HG03342 (cell line): ENCODE results near the gene PSAT1.

Experiments used
- ATAC-seq: cut with Tn5 transposase; IDR thresholded peaks from one replicate; pipeline ENCODE4 v1.9.1; 2021; ENCODE audit warnings: mild to moderate bottlenecking, moderate library complexity; ENCODE audit not compliant: unreplicated experiment

Gene PSAT1

DNA sequence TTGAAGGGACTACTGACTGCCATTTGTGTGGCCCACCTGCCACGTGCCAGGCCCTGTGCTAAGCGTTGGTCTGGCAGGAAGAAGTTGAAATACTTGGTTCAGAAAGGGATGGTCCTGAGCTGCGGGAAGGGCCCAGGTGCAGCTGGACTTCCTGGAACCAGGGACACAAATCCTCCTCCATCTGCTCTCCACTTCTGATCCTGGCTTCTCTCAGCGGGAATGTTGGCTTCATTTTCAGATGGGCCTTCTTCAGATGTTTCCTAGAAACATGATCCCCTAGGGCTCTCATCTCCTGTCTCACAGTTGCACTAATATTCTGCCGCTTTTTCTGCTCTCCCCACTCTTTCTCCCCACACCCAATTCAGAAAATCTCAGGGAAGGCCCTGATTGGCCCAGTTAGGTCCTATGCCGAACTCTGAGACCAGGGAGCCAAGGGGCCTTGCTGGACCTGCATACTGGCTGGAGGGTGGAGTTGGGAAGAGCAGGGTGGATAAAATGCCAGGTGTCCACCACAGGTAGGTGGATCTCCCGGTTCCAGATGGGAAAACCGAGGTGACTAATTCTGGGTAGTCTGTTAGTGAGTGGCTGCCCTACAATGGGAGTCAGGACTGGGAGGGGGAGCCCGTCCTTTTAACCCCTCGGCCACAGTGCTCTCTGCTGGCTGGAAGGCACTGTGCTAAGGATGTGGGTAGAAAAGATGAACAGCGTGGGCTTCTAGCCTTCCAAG is 19.4 kb downstream of the PSAT1 start:
- ATAC-seq = no peak

DNA sequence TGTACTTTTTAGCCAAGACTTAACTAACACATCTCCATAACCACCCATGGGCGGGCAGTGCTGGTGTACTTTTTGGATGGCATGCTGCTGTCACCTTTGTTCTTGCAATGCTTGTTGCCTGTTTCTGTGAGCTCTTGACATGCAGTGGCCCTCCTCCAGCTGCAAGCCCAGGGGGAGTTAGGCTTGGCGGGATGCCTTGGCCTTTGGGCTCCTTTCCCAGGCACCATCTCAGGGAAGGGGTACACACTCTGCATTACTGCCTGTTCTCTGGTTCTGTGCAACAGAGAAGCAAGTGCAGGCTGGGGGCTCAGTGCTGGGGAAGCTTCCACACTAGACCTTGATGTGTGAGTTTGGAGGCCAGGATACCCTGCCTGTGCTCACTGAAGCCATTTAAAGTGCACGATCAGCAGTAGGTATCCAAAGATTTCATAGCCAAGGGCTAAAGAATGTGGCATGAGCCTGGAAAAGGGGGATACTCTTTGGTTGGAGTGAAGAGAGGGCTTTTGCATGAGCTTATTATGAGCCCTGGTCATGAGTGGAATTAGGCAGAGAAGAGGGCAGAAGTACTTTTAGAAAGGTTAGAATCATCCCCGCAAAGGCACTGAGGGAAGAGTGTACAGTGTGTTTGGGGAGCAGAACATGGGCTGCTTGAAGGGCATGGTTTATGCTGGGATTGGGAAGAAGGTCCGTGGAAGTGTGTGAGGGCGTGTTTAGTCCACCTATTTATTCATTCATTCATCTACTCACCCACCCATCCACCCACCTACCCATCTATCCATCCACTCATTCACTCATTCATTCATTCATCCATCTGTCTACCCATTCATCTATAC is 22.5 kb downstream of the PSAT1 start:
- no peak for ATAC-seq

DNA sequence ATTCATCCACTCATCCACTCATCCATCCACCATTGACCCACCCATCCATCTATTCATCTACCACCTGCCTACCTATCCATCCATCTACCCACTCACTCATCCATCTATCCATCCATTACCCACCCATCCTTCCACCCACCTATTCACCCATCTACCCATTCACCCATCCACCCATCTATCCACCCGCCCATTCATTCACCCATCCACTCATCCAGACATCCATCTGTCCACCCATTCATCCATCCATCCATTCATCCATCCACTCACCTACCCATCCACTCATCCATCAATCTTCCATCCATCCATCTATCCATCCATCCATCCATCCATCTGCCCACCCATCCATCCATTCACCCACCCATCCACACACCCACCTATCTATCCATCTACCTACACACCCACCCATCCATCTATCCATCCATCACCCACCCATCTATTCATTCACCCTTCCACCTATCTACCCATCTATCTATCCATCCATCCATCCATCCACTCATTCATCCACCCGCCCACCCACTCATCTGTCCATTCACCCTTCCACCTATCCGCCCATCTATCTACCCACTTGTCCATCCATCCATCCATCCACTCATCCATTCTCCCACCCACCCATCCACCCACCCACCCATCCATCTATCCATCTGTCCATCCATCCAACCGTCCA is 23.2 kb downstream of the PSAT1 start:
- no peak for ATAC-seq

DNA sequence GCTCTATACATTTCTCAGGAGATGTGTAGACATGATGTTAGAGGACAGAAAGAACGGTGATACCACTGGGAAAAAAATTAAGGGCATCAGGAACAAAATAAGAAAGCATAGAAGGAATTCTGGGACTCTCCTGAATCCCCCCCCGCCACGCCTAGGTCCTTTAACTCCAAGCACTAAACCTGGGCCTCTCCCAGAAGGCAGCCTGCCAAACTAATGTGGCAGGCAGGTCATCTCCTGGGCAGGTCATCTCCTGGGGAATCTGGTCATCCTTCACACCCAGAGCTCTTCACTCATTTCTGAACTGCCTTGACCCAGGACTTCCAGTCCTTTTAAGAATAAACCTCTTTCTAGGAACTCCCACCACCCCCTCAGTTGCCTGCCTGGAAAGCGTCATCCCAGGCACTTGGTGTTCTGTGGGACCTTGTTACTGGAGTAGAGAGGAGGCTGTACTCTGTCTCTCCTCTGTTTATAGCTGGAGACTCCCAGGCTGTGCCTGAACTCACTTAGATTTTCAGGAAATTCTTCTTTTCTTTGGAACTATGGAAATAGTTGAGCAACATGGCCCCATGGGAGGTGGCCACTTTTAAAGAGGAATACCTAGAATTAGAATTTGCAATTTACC is 24.1 kb downstream of the PSAT1 start:
- ATAC-seq = no peak

DNA sequence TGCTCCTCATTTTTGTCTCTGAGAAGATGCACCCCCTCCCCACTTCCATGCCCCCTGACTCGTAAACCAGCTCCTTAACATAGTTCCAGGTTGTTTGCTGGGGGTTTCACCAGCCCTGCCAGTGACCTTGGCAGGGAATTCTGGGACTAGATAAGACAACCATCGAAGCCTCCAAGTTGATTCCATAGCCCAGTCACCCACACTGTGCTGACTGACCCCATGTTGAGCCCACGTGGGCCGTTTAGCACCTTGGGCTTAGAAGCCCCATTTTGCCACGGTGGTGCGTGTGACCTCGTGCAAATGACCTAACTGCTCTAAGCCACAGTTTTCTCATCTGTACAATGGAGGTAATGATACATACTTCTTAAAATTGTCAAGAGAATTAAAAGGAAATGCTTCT is 24.6 kb downstream of the PSAT1 start:
- ATAC-seq = no peak

DNA sequence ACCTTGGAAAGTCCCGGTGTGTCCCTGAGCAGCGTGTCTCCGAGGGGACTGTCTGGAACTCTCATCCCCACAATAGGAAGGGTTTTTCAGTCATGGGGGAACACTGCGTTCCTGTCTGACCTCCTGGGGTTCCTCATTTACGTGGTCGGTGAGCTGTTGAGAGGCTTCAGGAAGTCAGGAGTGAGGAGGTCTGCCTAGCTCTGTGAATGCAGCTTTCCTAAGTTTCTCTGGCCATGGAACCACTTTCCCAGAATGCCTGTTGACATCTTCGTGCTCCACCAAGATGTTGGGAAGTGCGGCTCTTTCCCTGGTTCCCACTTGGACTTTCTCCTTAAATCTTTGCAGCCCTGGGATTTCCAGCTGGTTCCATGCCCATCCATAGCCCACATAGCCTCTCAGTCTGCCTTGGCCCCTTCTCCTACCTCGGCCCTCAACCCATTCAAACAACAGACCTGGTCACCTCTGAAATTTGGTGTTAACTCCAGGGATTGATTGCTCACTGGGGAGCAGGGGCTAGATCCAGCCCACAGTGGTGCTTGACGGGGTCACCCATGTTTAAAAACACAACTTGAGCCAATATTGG is 27.2 kb downstream of the PSAT1 start:
- ATAC-seq = no peak

DNA sequence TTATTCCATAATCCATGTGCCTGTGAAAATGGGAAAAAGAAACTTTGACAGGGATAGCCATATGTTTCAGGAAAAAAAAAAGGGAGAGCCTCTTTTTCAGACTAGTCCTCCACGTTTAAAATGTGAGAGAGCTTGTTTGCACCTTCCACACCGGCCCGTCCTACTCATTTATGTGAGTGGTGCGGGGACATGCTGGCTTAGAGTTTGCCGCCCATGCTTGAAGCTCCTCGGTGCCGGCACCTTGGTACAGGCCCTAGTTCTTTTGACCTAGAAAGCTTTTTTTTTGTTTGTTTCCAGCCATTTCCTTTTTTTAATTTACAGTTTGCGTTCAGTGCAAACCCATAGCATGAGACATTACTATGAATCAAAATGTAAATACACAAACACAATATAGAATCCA is 27.8 kb downstream of the PSAT1 start:
- ATAC-seq = no peak

DNA sequence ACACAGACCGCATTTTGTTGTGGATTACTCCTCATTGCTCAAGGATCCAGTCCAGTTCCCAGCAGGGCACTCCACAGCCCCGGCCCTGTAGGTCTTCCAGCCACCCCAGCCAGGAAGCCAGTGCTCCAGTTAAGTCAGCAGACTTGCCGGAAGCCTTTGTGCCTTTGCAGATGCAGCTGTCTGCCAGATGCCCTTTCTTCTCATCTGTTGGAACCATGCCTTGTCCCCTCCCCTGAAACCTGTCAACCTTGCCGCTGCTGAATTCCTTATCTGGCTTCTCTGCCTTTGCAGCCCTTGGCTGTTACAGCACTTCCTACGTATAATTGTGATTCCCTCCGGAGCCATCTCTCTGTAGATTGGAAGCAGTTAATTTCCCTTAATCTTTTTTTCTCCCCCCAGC is 28.4 kb downstream of the PSAT1 start:
- ATAC-seq = no peak

DNA sequence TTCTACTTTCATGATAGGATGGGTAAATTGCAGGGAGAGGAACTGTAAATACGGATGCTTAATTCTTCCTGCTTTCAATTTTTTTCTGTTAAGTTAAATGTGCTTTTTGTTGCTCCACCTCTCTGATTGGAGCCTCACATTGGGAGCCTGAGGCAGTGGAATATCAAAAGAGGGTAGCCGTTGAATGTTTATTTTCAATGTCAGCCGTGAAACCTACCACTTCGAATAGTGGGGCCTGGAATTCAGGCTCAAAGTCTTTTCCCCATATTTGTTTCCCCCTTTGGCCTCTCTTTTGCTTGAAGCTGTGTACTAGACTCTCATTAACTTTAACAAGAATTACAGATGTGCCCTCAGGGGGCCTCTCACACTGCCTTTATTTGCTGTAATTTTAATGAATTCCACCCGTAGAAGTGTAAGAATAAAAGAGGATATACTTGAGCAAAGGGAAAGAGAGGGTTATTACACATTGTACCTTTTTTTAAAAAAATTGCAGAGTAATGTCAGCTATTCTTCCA is 29.0 kb downstream of the PSAT1 start:
- ATAC-seq = no peak

DNA sequence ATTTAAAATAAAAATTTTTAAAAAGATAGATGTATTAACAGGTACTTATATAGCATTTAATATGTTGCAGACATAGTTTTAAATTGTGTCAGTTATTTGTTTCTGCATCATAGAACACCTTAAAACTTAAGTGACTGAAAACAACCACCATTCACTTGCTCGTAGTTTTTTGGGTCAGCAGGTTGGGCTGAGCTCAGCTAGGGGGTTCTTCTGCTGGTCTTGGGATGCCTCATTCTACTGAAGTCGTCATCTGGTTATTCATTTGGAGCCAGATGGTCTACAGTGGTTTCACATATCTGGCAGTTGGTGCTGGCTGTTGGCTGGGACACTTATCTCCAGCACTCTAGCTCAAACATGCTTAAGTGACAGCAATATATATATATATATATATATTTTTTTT is 29.6 kb downstream of the PSAT1 start:
- ATAC-seq = no peak

DNA sequence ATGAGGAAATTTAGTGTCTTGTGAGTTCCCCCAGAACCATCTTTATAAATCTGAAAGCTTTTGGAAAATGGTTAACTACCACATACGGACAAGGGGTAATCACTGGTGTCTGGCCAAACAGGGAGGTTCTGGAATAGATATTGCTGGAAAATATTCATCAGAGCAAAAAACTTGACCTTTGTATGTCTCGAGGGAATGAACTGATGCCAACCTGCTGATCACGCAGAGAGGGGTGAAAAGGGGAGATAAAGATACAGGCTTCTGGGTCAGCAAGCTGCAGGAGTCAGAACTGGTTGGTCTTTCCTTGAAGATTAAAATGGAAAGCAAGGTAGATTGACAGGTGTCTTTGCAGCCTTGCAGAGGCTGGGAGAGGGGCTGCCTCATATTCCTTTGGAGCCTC is 35.5 kb downstream of the PSAT1 start:
- no peak for ATAC-seq

DNA sequence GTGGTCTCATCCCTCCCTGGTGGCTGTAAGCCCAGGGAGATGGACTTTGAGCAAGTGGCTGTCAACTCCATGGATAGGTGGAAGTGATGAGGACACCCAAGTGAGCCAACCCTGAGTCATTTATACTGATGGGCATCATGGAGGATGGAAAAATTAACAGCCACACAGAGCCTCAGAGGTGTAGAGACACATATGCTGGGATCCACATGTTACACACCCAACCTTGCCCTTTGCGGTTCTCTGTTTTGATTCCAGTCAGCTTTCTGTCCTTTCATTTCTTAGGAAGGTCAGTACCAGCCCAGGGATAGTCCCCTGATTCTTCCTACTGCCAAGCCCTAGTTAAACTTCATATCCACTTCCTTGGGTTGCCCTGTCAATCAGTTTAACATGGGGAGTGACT is 51.9 kb downstream of the PSAT1 start:
- no peak for ATAC-seq

DNA sequence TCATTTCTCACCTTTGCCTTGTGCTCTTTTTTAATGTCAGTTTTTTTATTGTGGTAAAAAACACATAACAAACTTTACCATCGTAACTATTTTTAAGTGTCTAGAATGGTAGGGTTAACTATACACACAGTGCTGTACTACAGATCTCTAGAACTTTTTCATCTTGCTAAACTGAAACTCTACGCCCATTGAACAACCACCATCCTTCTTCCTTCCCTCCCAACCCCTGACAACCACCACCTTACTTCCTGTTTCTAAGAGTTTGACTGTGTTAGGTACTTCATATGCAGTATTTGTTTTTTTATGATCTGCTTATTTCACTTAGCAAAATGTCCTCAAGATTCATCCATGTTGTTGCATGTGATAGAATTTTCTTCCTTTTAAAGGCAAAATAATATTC is 54.9 kb downstream of the PSAT1 start:
- no peak for ATAC-seq

DNA sequence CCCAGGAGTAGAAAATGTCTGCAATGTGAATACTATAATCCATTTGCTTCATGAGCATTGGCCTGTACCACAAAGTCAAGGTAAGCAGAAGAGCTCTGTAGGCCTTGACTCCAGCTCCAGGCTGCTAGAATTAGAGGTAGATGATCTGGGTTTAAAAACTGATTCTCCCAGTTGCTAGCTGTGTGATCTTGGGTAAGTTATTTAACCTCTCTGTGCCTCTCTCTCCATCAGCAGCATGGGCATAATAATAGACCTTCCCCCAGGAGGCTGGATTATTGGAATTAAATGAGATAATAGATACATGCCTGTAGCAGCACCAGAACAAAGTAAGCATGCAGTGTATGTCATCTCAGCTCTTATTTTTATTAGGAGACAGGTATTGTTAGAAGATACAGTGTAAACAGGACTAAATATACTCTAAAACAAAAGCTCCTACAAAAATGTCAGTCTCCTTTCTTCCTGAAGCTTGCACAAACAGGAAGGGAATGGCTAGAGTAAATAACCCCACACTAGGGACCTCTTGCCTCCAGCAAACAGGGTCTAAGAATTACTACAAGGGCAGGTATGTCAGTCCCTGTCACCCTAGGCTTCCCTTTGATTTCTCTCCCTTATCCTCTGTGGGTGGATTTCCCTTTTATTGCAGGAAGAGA is 57.5 kb downstream of the PSAT1 start:
- no peak for ATAC-seq

DNA sequence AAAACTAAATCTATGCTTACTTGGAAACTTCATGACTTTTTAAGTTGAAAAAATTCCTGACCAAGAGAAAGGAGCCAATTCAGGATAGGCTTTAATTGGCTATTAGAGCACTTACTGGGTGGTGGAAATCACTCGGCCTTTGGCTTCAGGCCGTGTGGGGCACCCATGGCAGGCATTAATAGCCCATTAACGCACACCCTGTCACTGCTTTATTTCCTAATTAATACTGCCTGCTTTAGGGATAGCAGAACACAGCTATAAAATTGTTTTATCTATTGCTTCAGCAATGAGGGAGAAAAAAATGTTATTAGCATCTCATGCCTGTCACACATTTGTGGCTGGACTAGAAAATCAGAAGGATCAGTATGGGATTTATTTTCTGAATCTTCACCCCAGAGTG is 58.1 kb downstream of the PSAT1 start:
- ATAC-seq = no peak

DNA sequence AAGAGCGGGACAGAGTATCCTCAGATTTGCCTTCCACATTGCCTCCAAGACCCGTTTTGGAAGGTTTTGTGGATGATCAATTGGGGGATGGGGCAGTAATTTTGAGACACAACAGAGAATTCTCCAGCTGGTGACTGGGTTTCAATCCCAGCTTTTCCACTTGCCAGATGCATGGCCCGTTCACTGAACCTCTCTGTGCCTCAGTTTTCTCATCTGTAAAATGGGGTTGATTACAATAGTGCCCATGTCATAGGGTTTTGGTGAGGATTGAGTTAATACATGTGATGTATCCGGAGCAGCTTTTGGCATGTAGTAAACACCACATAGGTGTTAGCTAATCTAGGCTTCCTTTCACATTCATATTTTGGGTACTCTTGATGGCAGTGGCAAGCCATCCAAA is 59.7 kb downstream of the PSAT1 start:
- no peak for ATAC-seq

DNA sequence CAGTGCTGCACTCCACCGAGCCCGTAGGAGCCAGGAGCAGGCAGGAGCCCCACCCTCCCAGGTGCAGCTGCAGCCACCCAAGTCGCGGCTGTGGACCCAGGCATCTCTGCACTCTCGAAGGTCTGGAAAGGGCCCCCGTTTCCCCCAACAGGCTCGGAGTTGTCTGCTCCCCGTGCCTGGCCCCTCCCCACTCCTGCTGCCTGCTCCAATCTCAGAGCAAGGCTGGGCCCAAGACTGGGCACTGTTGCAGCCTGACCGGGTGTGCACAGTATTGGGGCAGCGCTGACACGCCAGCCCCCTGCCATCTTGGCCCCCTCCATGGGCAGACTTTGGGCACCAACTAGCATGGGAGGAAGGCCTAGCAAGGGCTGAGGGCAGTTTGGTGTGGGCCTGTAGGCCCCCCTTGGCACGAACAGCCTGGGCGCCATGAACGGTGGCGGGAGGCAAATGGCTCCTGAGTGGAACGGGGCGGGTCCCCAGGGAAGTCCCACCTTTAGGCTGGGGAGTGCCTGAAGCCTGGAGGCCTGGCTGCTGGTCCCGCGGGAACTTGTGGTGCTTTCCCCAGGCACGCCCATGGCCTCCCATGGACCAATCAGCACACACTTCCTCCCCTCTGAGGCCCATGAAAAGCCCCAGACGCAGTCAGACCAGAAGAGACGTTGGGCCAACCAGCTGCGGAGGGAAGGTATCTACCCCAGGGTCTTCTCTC is 60.4 kb downstream of the PSAT1 start:
- ATAC-seq = peak; percentile 61

DNA sequence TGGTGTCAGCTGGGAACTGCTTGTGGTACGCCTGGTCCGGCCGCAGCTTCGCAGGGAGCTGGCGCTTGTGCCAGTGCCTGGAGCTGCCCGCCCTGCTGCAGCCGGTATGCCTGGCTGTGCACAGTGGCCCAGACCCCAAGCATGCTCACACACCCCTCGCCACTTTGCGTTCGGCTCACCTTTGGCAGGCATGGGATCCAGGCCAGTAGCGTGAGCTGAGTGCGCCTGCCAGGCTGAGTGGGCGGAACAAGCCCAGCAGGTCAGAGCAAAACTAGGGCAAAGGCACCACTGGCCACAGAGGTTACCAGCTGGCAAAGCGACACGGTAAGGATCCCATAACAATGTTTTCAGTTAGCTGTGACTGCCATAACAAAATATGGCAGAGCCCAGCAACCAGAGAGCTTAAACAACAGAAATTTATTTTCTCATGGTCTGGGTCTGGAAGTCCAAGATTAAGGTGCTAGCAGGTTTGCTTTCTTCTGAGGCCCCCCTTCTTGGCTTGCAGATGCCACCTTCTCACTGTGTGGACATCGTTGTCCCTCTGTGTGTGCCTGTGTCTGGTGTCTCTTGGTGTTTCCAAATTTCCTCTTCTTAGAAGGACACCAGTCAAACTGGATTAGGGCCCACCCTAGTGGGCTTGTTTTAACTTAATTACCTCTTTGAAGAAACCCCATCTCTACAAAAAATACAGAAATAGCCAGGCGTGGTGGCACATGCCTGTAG is 61.6 kb downstream of the PSAT1 start:
- no peak for ATAC-seq

DNA sequence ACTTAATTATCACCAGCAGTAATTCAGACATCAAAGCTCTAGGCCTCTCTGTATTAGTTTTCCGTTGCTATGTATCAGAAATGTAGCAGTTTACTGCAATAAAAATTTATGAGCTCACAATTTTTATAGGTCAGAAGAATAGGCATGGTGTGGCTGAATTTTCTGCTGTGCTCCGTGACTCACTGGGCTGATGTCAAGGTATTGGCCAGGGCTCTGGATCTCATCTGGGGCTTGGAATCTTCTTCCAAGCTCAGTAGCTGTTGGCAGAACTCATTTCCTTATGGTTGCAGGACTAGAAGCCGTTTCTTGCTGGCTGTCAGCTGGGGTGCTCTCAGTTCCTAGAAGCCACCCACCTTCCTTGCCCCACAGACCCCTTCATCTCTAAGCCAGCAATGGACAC is 66.3 kb downstream of the PSAT1 start:
- no peak for ATAC-seq
